HepG2 (cell line): ENCODE results near the gene PLEKHN1. TPM values are rescaled to one million over a fixed set of nuclear protein-coding genes. Genes with fewer than 3 reads are reported as not detected.

Experiments
- GATAD2A ChIP-seq: IDR thresholded peaks from 2 replicates; pipeline ENCODE4 v1.6.1; 2016
- HMGXB4 ChIP-seq, 2 experiments: sonication (generic) in 1 of 2; formaldehyde crosslinking in 1 of 2; IDR thresholded peaks; 2 replicates each; pipeline versions ENCODE4 v1.4.0 to v1.6.1; 2018 to 2020; ENCODE audit warnings: missing genetic modification reagents in 2 of 2, borderline replicate concordance in 1 of 2, low read depth in 1 of 2, mild to moderate bottlenecking in 1 of 2, missing biosample characterization in 1 of 2
- MEIS2 ChIP-seq: sonication (generic); formaldehyde crosslinking; IDR thresholded peaks from 2 replicates; pipeline ENCODE4 v1.9.0; 2021; ENCODE audit warnings: mild to moderate bottlenecking, missing genetic modification reagents
- MXI1 ChIP-seq: IDR thresholded peaks from 3 replicates; pipeline ENCODE4 v1.6.1; 2012; ENCODE audit warnings: low read depth, low read length, inconsistent platforms, borderline replicate concordance
- MYC ChIP-seq: sonication (generic); formaldehyde crosslinking; IDR thresholded peaks from 2 replicates; pipeline ENCODE4 v1.9.0; 2021; ENCODE audit warnings: missing genetic modification reagents, borderline replicate concordance
- NRL ChIP-seq: sonication (generic); formaldehyde crosslinking; IDR thresholded peaks from 2 replicates; pipeline ENCODE4 v1.5.0; 2020; ENCODE audit warnings: missing genetic modification reagents, mild to moderate bottlenecking, moderate library complexity, borderline replicate concordance
- PATZ1 ChIP-seq: sonication (generic); formaldehyde crosslinking; IDR thresholded peaks from 2 replicates; pipeline ENCODE4 v1.4.0; 2020; ENCODE audit warnings: missing genetic modification reagents
- SETDB1 ChIP-seq: sonication (generic); formaldehyde crosslinking; IDR thresholded peaks from 2 replicates; pipeline ENCODE4 v1.5.1; 2020; ENCODE audit warnings: missing genetic modification reagents, mild to moderate bottlenecking, borderline replicate concordance
- SMC3 ChIP-seq: IDR thresholded peaks from 2 replicates; pipeline ENCODE4 v1.6.1; 2011; ENCODE audit warnings: low read length, improper control_type of control experiment
- SOX13 ChIP-seq, 3 experiments: fragments of 450-650 bp in 1 of 3; sonication (generic) in 1 of 3; formaldehyde crosslinking in 1 of 3; IDR thresholded peaks in 2 of 3; conservative IDR thresholded peaks in 1 of 3; 2 replicates each; pipeline versions ENCODE4 v1.5.0 to v1.6.1; 2016 to 2020; ENCODE audit warnings: antibody characterized with exemption in 1 of 3, mild to moderate bottlenecking in 1 of 3, missing compliant biosample characterization in 1 of 3, missing genetic modification reagents in 1 of 3, moderate library complexity in 1 of 3
- STAG1 ChIP-seq: sonication (generic); formaldehyde crosslinking; IDR thresholded peaks from 2 replicates; pipeline ENCODE4 v1.4.0; 2020; ENCODE audit warnings: missing genetic modification reagents
- THRA ChIP-seq: sonication (generic); formaldehyde crosslinking; IDR thresholded peaks from 2 replicates; pipeline ENCODE4 v1.4.0; 2020; ENCODE audit warnings: missing genetic modification reagents, borderline replicate concordance
- XRCC5 ChIP-seq: fragments of 200-400 bp; formaldehyde crosslinking; optimal IDR thresholded peaks from 2 replicates; pipeline ENCODE3; 2017; ENCODE audit warnings: mild to moderate bottlenecking, low read length
- ZBTB7A ChIP-seq: sonication (generic); formaldehyde crosslinking; IDR thresholded peaks from 2 replicates; pipeline ENCODE4 v1.8.0; 2022; ENCODE audit warnings: mild to moderate bottlenecking, missing genetic modification reagents
- ZBTB7B ChIP-seq: sonication (generic); formaldehyde crosslinking; IDR thresholded peaks from 2 replicates; pipeline ENCODE4 v1.4.0; 2020; ENCODE audit warnings: missing genetic modification reagents
- ZNF281 ChIP-seq: sonication (generic); formaldehyde crosslinking; IDR thresholded peaks from 2 replicates; pipeline ENCODE4 v1.4.0; 2020; ENCODE audit warnings: missing genetic modification reagents, borderline replicate concordance
- ZNF562 ChIP-seq: sonication (generic); formaldehyde crosslinking; IDR thresholded peaks from 2 replicates; pipeline ENCODE4 v1.8.0; 2022; ENCODE audit warnings: missing genetic modification reagents, borderline replicate concordance
- ZSCAN25 ChIP-seq: sonication (generic); formaldehyde crosslinking; IDR thresholded peaks from 2 replicates; pipeline ENCODE4 v1.8.0; 2022; ENCODE audit warnings: mild to moderate bottlenecking, missing genetic modification reagents
- polyA plus RNA-seq, 8 experiments: library from polyadenylated mRNA; depleted of rRNA in 3 of 8; stranded (reverse) in 7 of 8; unstranded in 1 of 8; fragments of >200 nt; fragmentation: Illumina TruSeq in 4 of 8; extraction: Trizol in 4 of 8; gene quantifications; 2 replicates each; pipeline versions ENCODE4 v1.2.1 to v1.2.3, GENCODE V29; 2011 to 2016; ENCODE audit warnings: low read depth in 4 of 8, missing spikeins in 1 of 8, mixed read lengths in 1 of 8; ENCODE audit not compliant: insufficient read depth in 1 of 8
- total RNA-seq, 5 experiments: library from RNA; depleted of rRNA; stranded (reverse); fragments of >200 nt; fragmentation: Illumina TruSeq; extraction: Trizol; gene quantifications; 2 replicates each; pipeline ENCODE4 v1.2.3, GENCODE V29; 2016; ENCODE audit warnings: low read depth in 1 of 5

Gene PLEKHN1
- total and polyA plus RNA-seq, 2 of the 13 experiments (the other 11 are each of a cell fraction or from before 2014, with no cell fraction given) = 0.42 to 0.58 TPM

GRCh38 chr1:1014799-1015681 lies 48.8 kb downstream of the PLEKHN1 start (continued):
- TF ChIP-seq THRA (CRISPR knock-in tag) (peak; percentile 51; the same call in 1 of the 2 replicates), XRCC5 (peak; percentile 50), ZNF562 (CRISPR knock-in tag) (no peak), ZNF281 (no peak; the same call in 1 of the 2 replicates), SMC3 (peak; percentile 25; the same call in 1 of the 2 replicates), SOX13 (IDR thresholded peaks at IDR 0.05) (no peak), SOX13 (CRISPR knock-in tag; conservative IDR thresholded peaks at IDR 0.05 in 1 of 2, IDR thresholded peaks at IDR 0.05 in 1 of 2) (0 out of 4 replicates have a peak, but pooled peaks of 1 of the 2 experiments have one; percentile 8), HMGXB4 (CRISPR knock-in tag; IDR thresholded peaks at IDR 0.05; ENCODE audit: borderline replicate concordance in 1 of 2, low read depth in 1 of 2) (0 out of 4 replicates have a peak, but pooled peaks of 1 of the 2 experiments have one; percentile 24), MYC (CRISPR knock-in tag) (peak; percentile 26; the same call in 1 of the 2 replicates), NRL (0 out of 2 replicates have a peak, but pooled peaks have one; percentile 24), GATAD2A (CRISPR knock-in tag) (0 out of 2 replicates have a peak, but pooled peaks have one; percentile 10), STAG1 (CRISPR knock-in tag) (peak; percentile 87), SETDB1 (no peak), MEIS2 (CRISPR knock-in tag) (peak; percentile 17; the same call in 1 of the 2 replicates), ZBTB7B (peak; percentile 93), ZBTB7A (CRISPR knock-in tag) (peak; percentile 99), ZSCAN25 (CRISPR knock-in tag) (peak; percentile 86; the same call in 1 of the 2 replicates), PATZ1 (CRISPR knock-in tag) (peak; percentile 56; the same call in 1 of the 2 replicates), MXI1 (peak; percentile 17; the same call in 1 of the 3 replicates)
